Stimulated activated naive CD8-positive, alpha-beta T cell treated with anti-CD3 and anti-CD28 coated beads, Interleukin-15, Interleukin-2, amounts not matched to agents 100 ng/mL and 50 ng/mL, for 24 hours (primary cell): Measurements from ENCODE around the gene MED29.
"Not testable (repeated sequence)": the region's sequence is repeated elsewhere in the genome, so short reads cannot be mapped to it uniquely, and the experiment has no call there.

Source experiments
- H3K27ac Mint-ChIP-seq: one replicate; pipeline ENCODE4 v1.8.0; 2021; ENCODE audit warnings: mild to moderate bottlenecking, mixed read lengths
- H3K27me3 Mint-ChIP-seq: one replicate; pipeline ENCODE4 v1.8.0; 2021; ENCODE audit warnings: mixed read lengths
- H3K36me3 Mint-ChIP-seq: one replicate; pipeline ENCODE4 v1.8.0; 2021; ENCODE audit warnings: low read depth, mixed read lengths
- H3K4me1 Mint-ChIP-seq: one replicate; pipeline ENCODE4 v1.8.0; 2021; ENCODE audit warnings: low read depth, mixed read lengths
- H3K4me3 Mint-ChIP-seq: one replicate; pipeline ENCODE4 v1.8.0; 2021; ENCODE audit warnings: mild to moderate bottlenecking, mixed read lengths
- H3K9me3 Mint-ChIP-seq: one replicate; pipeline ENCODE4 v1.8.0; 2021; ENCODE audit warnings: mixed read lengths

MED29 gene

DNA sequence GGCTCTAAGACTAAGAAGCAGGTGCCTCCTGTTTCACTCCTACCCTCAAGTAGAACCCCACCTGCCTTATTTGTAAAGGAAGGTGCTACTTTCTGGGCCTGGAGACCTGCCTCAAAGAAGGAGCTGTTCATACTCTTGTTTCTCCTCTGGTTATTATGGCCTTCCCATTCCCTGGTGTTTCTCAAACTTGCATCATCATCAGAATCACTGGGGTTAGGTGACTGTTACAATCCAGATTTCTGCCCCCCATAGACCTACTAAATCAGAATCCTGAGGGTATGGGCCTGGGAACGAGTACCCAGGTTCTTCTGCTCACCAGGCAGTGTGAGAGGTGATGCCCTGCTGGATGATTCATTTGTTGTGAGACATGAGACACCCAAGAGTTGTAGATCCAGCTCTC, 30.6 kb upstream of the MED29 start:
- Mint-ChIP-seq H3K9me3 (no peaks in the 10 kb centered on the region), H3K4me1 (peaks cover 5% of the 10 kb centered on the region), H3K36me3 (peaks cover 52% of the 10 kb centered on the region), H3K4me3 (no peak overlapping the region), H3K27ac (no peak overlapping the region), H3K27me3 (no peaks in the 10 kb centered on the region)

DNA sequence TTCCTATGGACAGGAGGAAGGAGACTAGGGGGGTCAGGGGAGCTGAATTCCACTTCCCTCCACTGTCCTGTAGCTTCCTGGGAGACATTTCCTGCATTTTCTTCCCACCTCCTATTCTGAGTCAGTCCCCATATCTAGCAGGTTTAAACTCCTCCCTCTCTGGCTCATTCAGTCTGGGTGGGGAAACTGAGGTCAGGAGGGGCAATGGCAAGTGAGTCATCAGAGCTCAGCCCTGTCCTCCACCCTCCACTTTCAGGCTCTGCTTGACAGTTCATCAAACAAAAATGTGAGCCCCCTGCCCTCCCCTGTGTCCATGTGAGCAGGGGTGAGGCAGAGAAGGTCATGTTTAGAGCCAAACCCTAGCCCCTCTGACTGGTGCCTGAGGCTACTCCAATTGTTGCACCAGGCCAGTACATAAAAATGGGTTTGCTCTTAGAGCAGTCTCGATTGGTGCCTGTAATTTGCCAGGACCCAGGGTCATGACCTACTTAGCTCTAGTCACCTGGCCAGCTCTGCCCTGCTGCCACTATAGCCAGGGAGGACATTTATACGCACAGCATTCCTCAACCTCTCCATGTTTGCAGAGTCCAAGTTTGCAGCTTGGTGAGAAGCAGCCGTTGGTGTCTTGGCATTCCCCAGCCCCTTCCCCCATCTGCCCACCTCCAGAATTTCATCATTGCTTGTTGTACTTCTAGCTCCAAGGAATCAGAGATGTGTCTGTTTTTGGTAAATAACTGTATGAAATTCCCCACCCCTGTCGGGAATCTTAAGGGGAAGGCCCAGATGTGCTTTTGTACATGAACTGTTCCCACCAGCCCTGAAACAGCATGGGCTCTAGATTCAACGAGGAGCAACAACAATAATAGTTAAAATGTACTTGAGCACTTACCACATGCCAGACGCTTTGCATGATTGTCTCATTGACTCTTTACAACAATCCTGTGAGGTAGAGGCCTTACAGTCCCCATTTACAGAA, 28.2 kb upstream of the MED29 start:
- no peak overlapping the region for H3K4me3 Mint-ChIP-seq
- peaks cover 36% of the 10 kb centered on the region for H3K36me3 Mint-ChIP-seq
- no peaks in the 10 kb centered on the region for H3K9me3 Mint-ChIP-seq
- peaks cover 5% of the 10 kb centered on the region for H3K4me1 Mint-ChIP-seq
- no peaks in the 10 kb centered on the region for H3K27me3 Mint-ChIP-seq
- no peak overlapping the region for H3K27ac Mint-ChIP-seq

DNA sequence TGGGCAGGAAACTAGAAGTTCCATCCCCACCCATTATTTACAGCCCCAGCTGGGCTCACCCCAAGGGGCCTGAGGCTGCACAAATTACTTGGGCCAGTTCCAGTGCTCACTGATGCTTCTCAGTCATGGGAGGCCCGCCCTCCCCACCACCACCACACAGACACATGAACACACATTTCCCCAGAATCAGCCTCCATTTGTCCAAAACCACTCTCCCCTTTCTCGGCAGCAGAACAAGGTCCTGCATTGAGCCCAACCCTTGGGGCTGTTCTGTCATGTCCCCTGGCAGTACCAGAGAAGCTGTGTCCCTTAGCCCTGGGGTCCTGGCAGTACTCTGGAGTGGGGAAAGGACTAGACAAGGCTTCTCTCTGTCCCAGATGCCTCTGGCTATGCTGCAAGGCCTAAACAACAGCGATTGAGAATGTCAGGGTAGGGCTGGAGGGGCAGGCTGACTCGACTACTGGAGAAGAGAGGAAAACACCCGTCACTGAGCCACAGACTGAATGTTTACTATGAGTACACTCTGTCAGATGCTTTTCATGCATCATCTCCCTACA, 27.2 kb upstream of the MED29 start:
- no peak overlapping the region for H3K27ac Mint-ChIP-seq
- no peaks in the 10 kb centered on the region for H3K27me3 Mint-ChIP-seq
- peaks cover 42% of the 10 kb centered on the region for H3K36me3 Mint-ChIP-seq
- peaks cover 5% of the 10 kb centered on the region for H3K4me1 Mint-ChIP-seq
- no peak overlapping the region for H3K4me3 Mint-ChIP-seq
- H3K9me3 Mint-ChIP-seq, result no peaks in the 10 kb centered on the region

DNA sequence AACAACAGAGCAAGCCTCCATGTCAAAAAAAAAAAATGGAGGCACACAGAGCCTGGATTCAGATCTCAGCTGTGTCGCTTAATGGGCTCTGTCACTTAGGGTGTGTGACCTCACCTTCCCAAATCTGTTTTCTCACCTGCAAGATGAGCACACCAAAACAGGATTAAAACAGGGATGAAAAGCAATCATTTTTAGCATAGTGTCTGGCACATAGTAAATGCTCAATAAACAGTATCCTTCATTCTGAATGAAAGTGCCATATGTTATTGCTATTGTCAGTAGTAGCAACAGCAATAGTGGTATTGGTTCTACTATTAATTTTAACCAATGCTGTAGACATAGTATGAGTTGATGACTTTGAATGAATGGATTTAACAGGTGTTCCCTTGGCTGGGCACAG, 25.6 kb upstream of the MED29 start:
- H3K27me3 Mint-ChIP-seq, result no peaks in the 10 kb centered on the region
- peaks cover 38% of the 10 kb centered on the region for H3K36me3 Mint-ChIP-seq
- no peaks in the 10 kb centered on the region for H3K9me3 Mint-ChIP-seq
- no peak overlapping the region for H3K4me3 Mint-ChIP-seq
- peaks cover 5% of the 10 kb centered on the region for H3K4me1 Mint-ChIP-seq
- no peak overlapping the region for H3K27ac Mint-ChIP-seq

DNA sequence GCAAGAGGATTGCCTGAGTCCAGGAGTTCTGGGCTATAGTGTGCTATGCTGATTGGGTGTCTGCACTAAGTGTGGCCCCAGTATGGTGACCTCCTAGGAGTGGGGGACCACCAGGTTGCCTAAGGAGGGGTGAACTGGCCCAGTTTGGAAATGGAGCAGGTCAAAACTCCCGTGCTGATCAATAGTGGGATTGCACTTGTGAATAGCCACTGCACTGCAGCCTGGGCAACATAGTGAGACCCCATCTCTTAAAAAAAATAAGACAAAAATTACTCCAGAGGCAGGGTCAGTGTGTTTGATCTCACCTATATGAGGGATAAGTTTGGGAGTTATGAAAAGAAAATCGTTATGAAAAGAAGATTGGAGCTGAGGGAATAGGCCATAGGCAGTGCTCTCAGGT, 22.0 kb upstream of the MED29 start:
- peaks cover 38% of the 10 kb centered on the region for H3K36me3 Mint-ChIP-seq
- peak overlapping the region; percentile 16 for H3K27ac Mint-ChIP-seq
- H3K27me3 Mint-ChIP-seq, result no peaks in the 10 kb centered on the region
- no peaks in the 10 kb centered on the region for H3K4me1 Mint-ChIP-seq
- no peaks in the 10 kb centered on the region for H3K9me3 Mint-ChIP-seq
- H3K4me3 Mint-ChIP-seq, result no peak overlapping the region

DNA sequence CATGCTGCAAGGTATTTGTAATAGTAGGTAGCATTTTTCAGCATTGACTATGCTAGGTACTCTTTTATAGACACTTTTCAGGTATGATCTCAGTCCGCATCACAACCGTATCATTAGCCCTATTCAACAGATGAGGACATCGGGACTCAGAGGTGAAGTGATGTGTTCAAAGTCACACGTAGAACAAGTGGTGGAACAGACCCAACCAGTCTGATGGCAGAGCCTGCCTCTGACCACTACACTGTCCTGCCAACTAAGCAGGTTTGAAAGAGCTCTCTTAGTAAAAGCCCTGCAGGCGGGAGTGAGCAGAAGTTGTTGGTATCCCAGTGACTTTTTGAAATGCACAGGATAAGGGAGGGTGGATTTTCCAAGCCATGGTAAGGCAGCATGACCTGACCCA, 20.4 kb upstream of the MED29 start:
- no peaks in the 10 kb centered on the region for H3K9me3 Mint-ChIP-seq
- H3K4me1 Mint-ChIP-seq, result no peaks in the 10 kb centered on the region

DNA sequence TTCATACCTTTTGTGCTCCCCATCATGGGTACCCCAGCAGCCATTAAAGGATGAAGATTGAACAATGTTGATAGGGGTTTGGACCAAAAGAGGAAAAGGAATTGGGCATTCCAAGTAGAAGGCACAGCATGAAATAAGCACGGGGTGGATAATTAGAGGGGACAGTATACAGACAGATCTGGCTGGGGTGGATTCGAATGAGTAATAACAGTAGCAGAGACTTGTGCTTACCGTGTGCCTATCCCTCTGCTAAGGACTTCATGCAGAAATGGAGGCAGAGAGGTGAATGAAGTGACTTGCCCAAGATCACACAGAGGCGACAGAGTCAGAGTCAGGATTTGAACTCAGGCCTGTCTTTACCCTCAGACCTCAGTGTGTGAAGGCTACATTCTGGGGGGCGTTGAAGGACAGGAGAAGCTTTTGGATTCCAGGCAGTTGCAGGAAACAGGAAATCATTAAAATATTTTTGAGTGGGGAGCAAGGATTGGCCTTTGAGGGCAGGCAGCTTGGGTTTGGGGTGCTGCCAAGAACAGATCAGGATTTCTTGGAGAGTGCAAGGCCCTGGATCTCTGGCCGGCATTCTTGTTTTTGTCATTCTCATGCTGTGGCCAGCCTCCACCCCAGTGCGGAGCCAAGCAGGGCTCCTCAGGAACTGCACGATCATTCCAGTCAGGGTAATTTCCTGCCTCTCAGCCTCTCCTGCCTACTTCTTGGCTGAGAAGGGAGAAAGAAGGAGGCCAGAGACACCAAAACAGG, 19.0 kb upstream of the MED29 start:
- H3K9me3 Mint-ChIP-seq, result no peaks in the 10 kb centered on the region
- peaks cover 50% of the 10 kb centered on the region for H3K36me3 Mint-ChIP-seq
- H3K4me3 Mint-ChIP-seq, result no peak overlapping the region
- H3K27ac Mint-ChIP-seq, result no peak overlapping the region
- H3K27me3 Mint-ChIP-seq, result no peaks in the 10 kb centered on the region
- no peaks in the 10 kb centered on the region for H3K4me1 Mint-ChIP-seq

More for the DNA sequence above, 20.4 kb upstream of the MED29 start:
- Mint-ChIP-seq H3K27ac (no peak overlapping the region), H3K27me3 (no peaks in the 10 kb centered on the region), H3K36me3 (peaks cover 41% of the 10 kb centered on the region), H3K4me3 (no peak overlapping the region)

DNA sequence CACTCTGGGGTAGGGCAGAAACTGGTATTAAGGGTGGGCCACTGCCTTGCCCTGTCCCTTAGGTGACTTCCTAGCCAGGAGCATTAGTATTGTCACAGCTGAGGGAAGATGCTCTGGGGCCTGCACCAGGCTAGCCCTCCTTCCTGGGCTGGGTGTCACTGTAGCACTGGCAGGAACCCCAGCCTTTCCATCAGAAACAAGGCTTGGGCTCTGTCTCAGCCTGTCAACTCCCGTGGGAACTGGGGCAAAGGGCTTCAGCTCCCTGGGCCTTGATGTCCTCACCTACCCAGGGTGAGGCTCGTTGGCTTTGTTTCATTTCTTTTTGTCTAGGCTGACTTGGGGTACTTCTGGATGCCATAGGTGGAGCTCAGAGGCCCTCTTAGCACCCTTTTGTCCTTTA, 18.2 kb upstream of the MED29 start:
- no peaks in the 10 kb centered on the region for H3K9me3 Mint-ChIP-seq
- no peak overlapping the region for H3K27ac Mint-ChIP-seq
- H3K27me3 Mint-ChIP-seq, result no peaks in the 10 kb centered on the region
- H3K4me3 Mint-ChIP-seq, result no peak overlapping the region
- H3K4me1 Mint-ChIP-seq, result no peaks in the 10 kb centered on the region
- peaks cover 54% of the 10 kb centered on the region for H3K36me3 Mint-ChIP-seq

DNA sequence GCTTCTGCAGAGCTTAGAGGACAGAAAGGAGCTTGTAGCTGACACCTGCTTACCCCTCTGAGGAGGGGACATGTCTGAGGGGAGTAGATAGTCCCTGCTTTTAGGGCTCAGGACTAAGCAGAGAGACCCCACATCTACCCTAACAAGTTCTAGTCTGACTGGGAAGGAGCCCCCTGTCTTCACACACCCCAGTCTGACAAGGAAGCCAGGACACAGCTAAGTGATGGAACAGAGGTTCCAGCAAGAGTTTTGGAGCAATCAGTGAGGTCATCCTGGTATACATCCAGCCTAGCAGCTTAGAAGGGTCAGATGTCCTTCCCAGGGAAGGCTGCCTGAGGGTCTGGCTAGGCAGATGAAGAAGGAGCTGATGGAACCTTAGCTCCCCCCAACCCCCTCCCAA, 15.2 kb upstream of the MED29 start:
- H3K4me1 Mint-ChIP-seq, result no peaks in the 10 kb centered on the region
- H3K27me3 Mint-ChIP-seq, result no peaks in the 10 kb centered on the region
- no peak overlapping the region for H3K27ac Mint-ChIP-seq
- no peaks in the 10 kb centered on the region for H3K9me3 Mint-ChIP-seq
- no peak overlapping the region for H3K4me3 Mint-ChIP-seq
- peaks cover 61% of the 10 kb centered on the region for H3K36me3 Mint-ChIP-seq

DNA sequence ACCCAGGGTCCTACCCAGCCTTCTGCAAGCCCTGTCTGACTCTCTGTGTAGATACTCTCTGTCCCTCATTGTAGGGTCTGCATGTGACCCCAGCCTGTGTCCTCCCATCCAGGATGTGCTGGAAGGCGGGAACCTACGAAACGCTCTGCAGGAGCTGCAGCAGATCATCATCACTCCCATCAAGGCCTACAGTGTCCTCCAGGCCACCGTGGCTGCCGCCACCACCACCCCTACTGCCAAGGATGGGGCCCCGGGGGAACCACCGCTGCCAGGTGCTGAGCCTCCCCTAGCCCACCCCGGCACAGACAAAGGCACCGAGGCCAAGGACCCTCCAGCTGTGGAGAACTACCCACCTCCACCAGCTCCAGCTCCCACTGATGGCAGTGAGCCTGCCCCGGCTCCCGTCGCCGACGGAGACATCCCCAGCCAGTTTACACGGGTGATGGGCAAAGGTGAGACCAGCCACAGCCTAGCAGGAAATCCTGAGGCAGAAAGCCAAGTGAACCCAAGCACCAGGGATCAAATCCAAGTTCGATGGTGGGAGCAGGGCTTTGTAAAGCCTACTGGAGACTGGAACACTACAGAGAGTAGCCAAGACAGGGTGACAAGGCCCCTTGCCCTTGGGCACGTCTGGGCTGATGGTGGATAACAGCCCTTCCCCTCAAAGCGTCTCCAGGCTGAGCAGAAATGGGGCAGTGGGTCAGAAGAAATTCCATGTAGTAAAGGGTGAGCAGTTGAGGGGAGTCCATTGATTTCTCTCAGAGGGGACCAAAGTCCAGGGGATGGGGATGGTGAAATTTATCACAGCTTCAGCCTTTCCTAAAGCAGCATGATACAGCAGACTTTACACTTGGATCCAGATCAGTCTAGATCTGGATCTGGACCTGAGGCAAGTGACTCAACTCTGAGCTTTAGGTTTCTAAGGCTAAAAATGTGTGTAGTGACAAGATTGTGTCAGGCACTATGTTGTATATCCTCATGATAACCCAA, 13.5 kb upstream of the MED29 start:
- Mint-ChIP-seq H3K27ac (no peak overlapping the region), H3K36me3 (peaks cover 66% of the 10 kb centered on the region), H3K27me3 (no peaks in the 10 kb centered on the region), H3K9me3 (no peaks in the 10 kb centered on the region), H3K4me3 (no peak overlapping the region), H3K4me1 (no peaks in the 10 kb centered on the region)

DNA sequence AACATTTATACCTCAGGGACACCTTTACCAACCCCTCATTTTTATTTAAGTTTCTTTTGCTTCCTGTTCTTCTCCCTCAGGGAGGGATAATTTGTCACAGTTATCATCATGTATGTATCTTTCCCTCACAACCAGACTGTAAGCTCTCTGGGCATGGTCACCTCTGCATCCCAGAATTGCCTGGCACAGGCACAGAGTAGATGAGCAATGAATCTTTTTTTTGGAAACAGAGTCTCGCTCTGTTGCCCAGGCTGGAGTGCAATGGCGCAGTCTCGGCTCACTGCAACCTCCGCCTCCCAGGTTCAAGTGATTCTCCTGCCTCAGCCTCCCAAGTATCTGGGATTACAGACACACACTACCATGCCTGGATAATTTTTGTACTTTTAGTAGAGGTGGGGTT, 11.8 kb upstream of the MED29 start:
- peaks cover 68% of the 10 kb centered on the region for H3K36me3 Mint-ChIP-seq
- peak overlapping the region; percentile 41 for H3K27ac Mint-ChIP-seq
- H3K4me1 Mint-ChIP-seq, H3K9me3 Mint-ChIP-seq, H3K27me3 Mint-ChIP-seq, H3K4me3 Mint-ChIP-seq: not testable (repeated sequence)

DNA sequence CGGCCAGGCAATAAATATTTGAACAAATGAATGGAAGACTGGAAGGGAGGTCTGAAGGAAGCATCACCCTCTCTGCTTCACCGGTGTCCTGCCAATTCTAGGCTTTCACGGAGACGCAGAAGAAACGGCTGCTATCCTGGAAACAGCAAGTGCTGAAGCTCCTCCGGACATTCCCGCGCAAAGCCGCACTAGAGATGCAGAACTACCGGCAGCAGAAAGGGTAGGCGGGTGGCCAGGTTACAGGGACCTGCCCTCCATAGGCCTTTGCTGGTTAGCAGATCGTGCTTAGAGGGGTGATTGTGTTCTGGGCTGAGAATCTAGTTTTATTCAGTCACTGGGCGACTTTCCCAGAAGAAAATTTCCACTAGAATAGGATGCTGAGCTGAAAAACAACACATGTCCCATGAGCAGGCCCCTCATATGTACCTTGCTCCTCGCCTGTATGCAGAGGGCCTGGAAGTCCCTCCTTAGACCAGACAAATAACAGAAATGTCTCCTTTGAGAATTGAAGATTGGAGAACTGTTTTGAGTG, 11.2 kb upstream of the MED29 start:
- no peaks in the 10 kb centered on the region for H3K4me1 Mint-ChIP-seq
- H3K36me3 Mint-ChIP-seq, result peaks cover 65% of the 10 kb centered on the region
- no peaks in the 10 kb centered on the region for H3K9me3 Mint-ChIP-seq
- no peak overlapping the region for H3K27ac Mint-ChIP-seq
- H3K4me3 Mint-ChIP-seq, result no peak overlapping the region
- H3K27me3 Mint-ChIP-seq, result no peaks in the 10 kb centered on the region

DNA sequence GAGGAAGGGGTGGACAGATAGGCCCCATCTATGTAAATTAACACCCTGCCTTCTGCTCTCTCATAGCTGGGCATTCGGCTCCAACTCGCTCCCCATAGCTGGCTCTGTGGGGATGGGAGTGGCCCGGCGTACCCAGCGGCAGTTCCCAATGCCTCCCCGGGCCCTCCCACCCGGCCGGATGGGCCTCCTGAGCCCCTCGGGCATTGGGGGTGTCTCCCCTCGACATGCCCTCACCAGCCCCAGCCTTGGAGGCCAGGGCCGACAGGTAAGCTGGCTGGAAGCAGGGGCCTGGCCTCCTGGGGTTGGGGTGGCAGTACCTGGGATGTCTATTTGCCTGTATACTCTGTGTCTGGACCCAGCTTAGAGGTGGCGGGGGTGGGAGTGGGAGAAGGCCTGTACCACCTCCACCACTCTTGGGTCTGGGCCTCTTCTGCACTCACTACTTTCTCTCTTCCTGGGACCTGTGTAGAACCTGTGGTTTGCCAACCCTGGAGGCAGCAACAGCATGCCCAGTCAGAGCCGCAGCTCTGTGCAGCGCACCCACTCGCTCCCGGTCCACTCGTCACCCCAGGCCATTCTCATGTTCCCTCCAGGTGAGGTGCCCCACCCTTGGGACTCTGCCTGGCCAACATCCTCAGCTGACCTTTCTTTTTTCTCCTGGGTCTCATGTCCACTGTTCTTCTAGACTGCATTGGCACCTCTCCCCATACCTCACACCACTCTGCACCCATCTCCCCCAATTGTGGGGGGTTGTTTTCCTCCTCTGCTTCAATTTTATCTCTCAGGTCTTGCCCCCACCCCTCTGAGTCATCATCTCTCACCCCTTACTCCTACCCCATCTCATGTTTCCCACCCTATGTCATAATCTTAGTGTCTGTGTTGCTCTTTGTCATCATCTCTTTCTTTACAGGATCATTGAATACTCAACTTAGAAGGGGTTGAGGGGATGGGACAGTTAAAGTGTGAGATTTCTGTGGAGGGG, 10.4 kb upstream of the MED29 start:
- Mint-ChIP-seq H3K36me3 (peaks cover 66% of the 10 kb centered on the region), H3K9me3 (no peaks in the 10 kb centered on the region), H3K27me3 (no peaks in the 10 kb centered on the region), H3K4me3 (no peak overlapping the region), H3K4me1 (no peaks in the 10 kb centered on the region), H3K27ac (no peak overlapping the region)
